Ectodermal cell (in vitro differentiated cells): ENCODE results near the gene MARS1.

ENCODE experiments used
- H3K27ac ChIP-seq: 2 replicates; pipeline ENCODE4 v1.7.0; 2013; ENCODE audit warnings: mild to moderate bottlenecking, low read depth, low read length; ENCODE audit not compliant: insufficient read depth, poor library complexity, severe bottlenecking
- H3K27me3 ChIP-seq: 2 replicates; pipeline ENCODE4 v1.7.0; 2013; ENCODE audit warnings: mild to moderate bottlenecking, low read length; ENCODE audit not compliant: insufficient read depth, control insufficient read depth, poor library complexity, severe bottlenecking
- H3K36me3 ChIP-seq: one replicate; pipeline ENCODE4 v1.7.0; 2013; ENCODE audit warnings: low read length; ENCODE audit not compliant: control insufficient read depth, insufficient read depth
- H3K4me1 ChIP-seq: one replicate; pipeline ENCODE4 v1.7.0; 2013; ENCODE audit warnings: low read length; ENCODE audit not compliant: control insufficient read depth, insufficient read depth
- H3K4me3 ChIP-seq: 2 replicates; pipeline ENCODE4 v1.7.0; 2013; ENCODE audit warnings: low read depth, low read length, control low read depth; ENCODE audit not compliant: insufficient read depth
- H3K9me3 ChIP-seq: 2 replicates; pipeline ENCODE4 v1.7.0; 2013; ENCODE audit warnings: mild to moderate bottlenecking, low read length, moderate library complexity; ENCODE audit not compliant: control insufficient read depth
- WGBS, 2 experiments: methylation state at CpG; one replicate each; pipeline ENCODE4 v1.1.7; 2013; ENCODE audit warnings: missing lambda C conversion rate in 2 of 2; 5-methylcytosine and 5-hydroxymethylcytosine counted together

The MARS1 gene

GRCh38 chr12:57530396-57531142, 42.7 kb downstream of the MARS1 start:
- H3K4me1 ChIP-seq = peaks cover 9% of the 10 kb centered on the region
- peaks cover 50% of the 10 kb centered on the region for H3K36me3 ChIP-seq
- H3K4me3 ChIP-seq = no peak overlapping the region
- WGBS, 2 experiments = 94 to 97% methylated on average over 5 of the region's 5 CpGs
- H3K9me3 ChIP-seq = no peaks in the 10 kb centered on the region
- no peak overlapping the region for H3K27ac ChIP-seq
- H3K27me3 ChIP-seq = no peaks in the 10 kb centered on the region

DNA sequence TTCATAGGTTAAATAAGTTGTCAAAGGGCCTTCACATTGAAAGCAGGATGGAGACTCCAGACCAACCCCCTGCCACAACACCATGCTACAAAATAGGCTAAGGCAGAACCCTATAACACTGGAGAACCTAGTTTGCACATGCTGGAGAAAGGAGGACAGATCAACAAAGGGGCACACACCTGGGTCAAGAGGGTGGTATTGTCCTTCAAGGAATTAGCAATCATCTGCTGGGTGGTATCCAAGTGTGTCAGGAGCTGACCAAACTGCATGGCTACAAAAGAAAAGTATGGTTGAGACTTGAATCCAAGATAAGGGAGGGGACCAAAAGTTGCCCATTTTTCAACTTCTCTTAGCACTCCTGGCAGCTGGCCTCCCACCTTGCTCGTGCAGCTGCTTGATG, 44.0 kb downstream of the MARS1 start:
- WGBS, 2 experiments = 93 to 94% methylated on average over 1 of the region's 1 CpG
- H3K36me3 ChIP-seq = peaks cover 50% of the 10 kb centered on the region
- H3K27ac ChIP-seq = no peak overlapping the region
- no peaks in the 10 kb centered on the region for H3K4me1 ChIP-seq
- H3K9me3 ChIP-seq = no peaks in the 10 kb centered on the region
- no peak overlapping the region for H3K4me3 ChIP-seq
- no peaks in the 10 kb centered on the region for H3K27me3 ChIP-seq

DNA sequence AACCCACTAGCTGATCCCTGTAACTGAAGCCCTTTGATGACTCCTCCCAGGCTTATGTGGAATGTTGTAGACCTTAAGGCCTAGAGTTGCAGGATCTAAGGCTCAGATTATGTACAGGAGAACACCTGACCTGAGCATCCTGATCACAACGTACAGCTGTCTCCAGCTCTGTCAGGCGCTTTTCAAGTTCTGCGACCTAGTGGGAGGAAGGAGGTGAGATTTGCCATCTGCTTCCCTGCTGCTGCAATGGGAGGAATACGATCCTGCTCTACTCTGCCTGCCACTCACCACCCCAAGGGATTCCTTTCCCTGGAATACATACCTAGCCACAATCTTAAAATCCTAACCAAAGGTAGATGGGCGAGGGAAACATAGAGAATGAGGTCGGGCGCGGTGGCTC, 45.2 kb downstream of the MARS1 start:
- H3K4me1 ChIP-seq = no peaks in the 10 kb centered on the region
- no peak overlapping the region for H3K4me3 ChIP-seq
- no peaks in the 10 kb centered on the region for H3K9me3 ChIP-seq
- peaks cover 38% of the 10 kb centered on the region for H3K36me3 ChIP-seq
- no peaks in the 10 kb centered on the region for H3K27me3 ChIP-seq
- H3K27ac ChIP-seq = no peak overlapping the region
- WGBS, 2 experiments = 93% methylated on average over 7 to 8 of the region's 8 CpGs

DNA sequence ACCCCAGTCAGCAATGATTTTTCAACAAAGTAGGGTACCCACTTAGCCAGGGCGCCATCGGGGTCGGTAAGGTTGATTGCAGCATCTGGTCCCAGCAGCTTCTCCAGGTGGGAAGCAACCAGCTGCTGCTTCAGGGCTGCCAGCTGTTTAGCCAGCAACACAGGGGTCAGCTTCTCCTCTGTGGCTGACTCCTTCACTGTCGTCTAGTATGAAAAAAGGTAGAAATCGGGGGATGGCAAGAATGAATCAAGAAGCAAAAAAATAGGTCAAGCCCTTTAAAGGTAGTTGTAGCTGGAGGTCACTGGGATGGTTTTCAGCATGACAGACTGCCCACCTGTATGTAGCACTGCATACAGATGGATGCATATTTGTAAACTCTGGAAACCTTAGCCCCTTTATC, 46.4 kb downstream of the MARS1 start:
- 96% methylated on average over 5 of the region's 5 CpGs for WGBS, 2 experiments
- H3K4me1 ChIP-seq = no peaks in the 10 kb centered on the region
- H3K9me3 ChIP-seq = no peaks in the 10 kb centered on the region
- H3K27me3 ChIP-seq = no peaks in the 10 kb centered on the region
- H3K36me3 ChIP-seq = peaks cover 34% of the 10 kb centered on the region
- H3K27ac ChIP-seq = no peak overlapping the region
- no peak overlapping the region for H3K4me3 ChIP-seq

GRCh38 chr12:57534991-57535543, 47.2 kb downstream of the MARS1 start:
- Histone ChIP-seq H3K27me3 (no peaks in the 10 kb centered on the region), H3K27ac (no peak overlapping the region), H3K36me3 (peaks cover 31% of the 10 kb centered on the region), H3K4me1 (no peaks in the 10 kb centered on the region), H3K9me3 (no peaks in the 10 kb centered on the region), H3K4me3 (no peak overlapping the region)
- 89 to 93% methylated on average over 3 of the region's 3 CpGs for WGBS, 2 experiments

GRCh38 chr12:57535764-57536596, 48.1 kb downstream of the MARS1 start:
- Histone ChIP-seq H3K9me3 (no peaks in the 10 kb centered on the region), H3K27me3 (no peaks in the 10 kb centered on the region), H3K27ac (no peak overlapping the region), H3K36me3 (peaks cover 28% of the 10 kb centered on the region), H3K4me3 (no peak overlapping the region), H3K4me1 (no peaks in the 10 kb centered on the region)
- WGBS, 2 experiments = 68 to 69% methylated on average over 6 of the region's 6 CpGs

- Histone ChIP-seq H3K36me3 (peaks cover 30% of the 10 kb centered on the region), H3K4me3 (no peak overlapping the region)
- WGBS, 2 experiments = 96 to 97% methylated on average over 1 of the region's 1 CpG
Observed at GRCh38 chr12:57536597-57536942, 48.7 kb downstream of the MARS1 start.

GRCh38 chr12:57539134-57539768, 51.4 kb downstream of the MARS1 start:
- H3K4me1 ChIP-seq = no peaks in the 10 kb centered on the region
- 86 to 94% methylated on average over 5 of the region's 5 CpGs for WGBS, 2 experiments
- H3K36me3 ChIP-seq = peaks cover 14% of the 10 kb centered on the region
- no peaks in the 10 kb centered on the region for H3K27me3 ChIP-seq
- no peak overlapping the region for H3K27ac ChIP-seq
- no peak overlapping the region for H3K4me3 ChIP-seq
- no peaks in the 10 kb centered on the region for H3K9me3 ChIP-seq

More at GRCh38 chr12:57536597-57536942, 48.7 kb downstream of the MARS1 start:
- Histone ChIP-seq H3K27me3 (no peaks in the 10 kb centered on the region), H3K9me3 (no peaks in the 10 kb centered on the region), H3K27ac (no peak overlapping the region), H3K4me1 (no peaks in the 10 kb centered on the region)

GRCh38 chr12:57541001-57541400, 53.1 kb downstream of the MARS1 start:
- 90 to 91% methylated on average over 2 of the region's 2 CpGs for WGBS, 2 experiments
- no peak overlapping the region for H3K4me3 ChIP-seq
- peaks cover 1% of the 10 kb centered on the region for H3K4me1 ChIP-seq
- H3K9me3 ChIP-seq = no peaks in the 10 kb centered on the region
- peaks cover 10% of the 10 kb centered on the region for H3K36me3 ChIP-seq
- no peaks in the 10 kb centered on the region for H3K27me3 ChIP-seq
- no peak overlapping the region for H3K27ac ChIP-seq

DNA sequence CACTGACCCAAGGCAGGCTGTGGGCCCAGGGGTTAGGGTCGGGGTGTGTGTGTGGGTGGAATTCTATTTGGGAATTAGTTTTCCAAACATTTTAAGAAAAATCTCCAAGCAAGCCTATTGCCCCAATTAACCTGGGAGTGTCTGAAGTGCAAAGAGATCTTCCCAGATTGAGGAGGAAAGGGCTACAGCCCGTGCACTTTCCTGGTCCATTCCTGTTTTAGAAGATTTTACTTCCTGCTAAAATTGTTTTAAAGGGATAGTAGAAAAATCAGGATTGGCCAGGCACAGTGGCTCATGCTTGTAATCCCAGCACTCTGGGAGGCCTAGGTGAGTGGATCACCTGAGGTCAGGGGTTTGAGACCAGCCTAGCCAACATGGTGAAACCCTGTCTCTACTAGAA, 53.8 kb downstream of the MARS1 start:
- Histone ChIP-seq H3K36me3 (peaks cover 10% of the 10 kb centered on the region), H3K9me3 (no peaks in the 10 kb centered on the region), H3K4me3 (no peak overlapping the region), H3K4me1 (peaks cover 5% of the 10 kb centered on the region), H3K27me3 (no peaks in the 10 kb centered on the region), H3K27ac (no peak overlapping the region)
- 81 to 100% methylated on average over 2 of the region's 2 CpGs for WGBS, 2 experiments
